GM13976 (cell line): ENCODE measurements around the gene SLC38A10.

Experiments
- DNase-seq: peaks from one replicate; pipeline ENCODE4 v3.0.0; 2012; ENCODE audit warnings: low spot score
- in situ Hi-C: fragments of 300-500 bp; cut with MboI; formaldehyde crosslinking; loops from one replicate; pipeline ENCODE4 v1.12.0; 2022; ENCODE audit warnings: low sequenced_read_pairs, mixed read lengths, inconsistent platforms; ENCODE audit not compliant: unreplicated experiment
- TF ChIP-seq, protein P1 (sequence below): IDR thresholded peaks from 2 replicates; pipeline ENCODE4 v1.5.1; 2012; ENCODE audit warnings: borderline replicate concordance, mild to moderate bottlenecking; ENCODE audit not compliant: insufficient read depth; ENCODE audit errors: extremely low read depth, missing control alignments, control extremely low read depth

SLC38A10 gene

DNA sequence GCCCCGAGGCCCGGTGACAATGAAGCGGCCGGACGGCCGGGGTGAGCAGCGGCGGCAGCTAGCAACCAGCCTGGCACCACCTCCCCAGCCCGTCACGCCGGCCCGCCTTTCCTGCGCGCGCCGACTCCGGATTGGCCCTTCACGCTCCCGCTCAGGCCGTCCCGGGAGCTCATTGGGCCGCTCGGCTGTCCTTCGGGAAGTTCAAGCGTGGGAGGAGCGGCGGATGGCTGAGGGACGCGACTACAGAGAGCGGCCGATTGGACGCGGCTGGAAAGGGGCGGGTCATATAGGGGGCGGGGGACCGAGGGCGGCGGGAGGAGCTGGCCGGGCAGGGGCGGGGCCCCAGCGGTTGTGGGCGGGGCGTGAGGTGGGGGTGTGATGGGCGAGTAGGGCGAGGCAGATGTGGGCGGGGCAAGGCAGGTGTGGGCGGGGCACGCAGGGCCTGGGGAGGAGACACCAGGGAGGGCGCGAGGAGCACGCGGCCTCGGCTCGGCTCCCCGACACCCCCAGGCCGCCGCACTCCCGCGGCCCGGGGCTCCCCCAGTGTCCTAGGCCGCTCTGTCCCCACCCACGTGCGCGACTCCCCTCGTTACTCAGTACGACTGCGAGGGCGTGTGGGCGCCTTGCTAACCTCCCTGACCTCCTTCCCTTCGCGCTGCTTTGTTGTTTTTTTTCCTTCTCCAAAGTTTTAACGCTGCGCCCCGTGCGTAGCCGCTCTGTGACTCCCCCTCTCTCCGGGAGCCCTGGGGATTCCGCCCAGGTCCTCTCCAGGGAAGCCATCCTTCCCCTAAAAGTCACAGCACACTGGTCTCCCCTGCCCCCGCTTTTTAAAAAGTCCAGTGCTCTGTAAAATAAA lies 72.0 kb downstream of the SLC38A10 start, which contains the start of gene CEP131:
Gene CEP131, minus strand, starts transcription at position 60 of the 856 bp plus-strand sequence. CDS start 2,909 bp downstream, outside the sequence.
- peak; percentile 100 for DNase-seq
- in situ Hi-C loops: no loop called here
- TF ChIP-seq, protein P1, sequence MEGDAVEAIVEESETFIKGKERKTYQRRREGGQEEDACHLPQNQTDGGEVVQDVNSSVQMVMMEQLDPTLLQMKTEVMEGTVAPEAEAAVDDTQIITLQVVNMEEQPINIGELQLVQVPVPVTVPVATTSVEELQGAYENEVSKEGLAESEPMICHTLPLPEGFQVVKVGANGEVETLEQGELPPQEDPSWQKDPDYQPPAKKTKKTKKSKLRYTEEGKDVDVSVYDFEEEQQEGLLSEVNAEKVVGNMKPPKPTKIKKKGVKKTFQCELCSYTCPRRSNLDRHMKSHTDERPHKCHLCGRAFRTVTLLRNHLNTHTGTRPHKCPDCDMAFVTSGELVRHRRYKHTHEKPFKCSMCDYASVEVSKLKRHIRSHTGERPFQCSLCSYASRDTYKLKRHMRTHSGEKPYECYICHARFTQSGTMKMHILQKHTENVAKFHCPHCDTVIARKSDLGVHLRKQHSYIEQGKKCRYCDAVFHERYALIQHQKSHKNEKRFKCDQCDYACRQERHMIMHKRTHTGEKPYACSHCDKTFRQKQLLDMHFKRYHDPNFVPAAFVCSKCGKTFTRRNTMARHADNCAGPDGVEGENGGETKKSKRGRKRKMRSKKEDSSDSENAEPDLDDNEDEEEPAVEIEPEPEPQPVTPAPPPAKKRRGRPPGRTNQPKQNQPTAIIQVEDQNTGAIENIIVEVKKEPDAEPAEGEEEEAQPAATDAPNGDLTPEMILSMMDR: no peak

DNA sequence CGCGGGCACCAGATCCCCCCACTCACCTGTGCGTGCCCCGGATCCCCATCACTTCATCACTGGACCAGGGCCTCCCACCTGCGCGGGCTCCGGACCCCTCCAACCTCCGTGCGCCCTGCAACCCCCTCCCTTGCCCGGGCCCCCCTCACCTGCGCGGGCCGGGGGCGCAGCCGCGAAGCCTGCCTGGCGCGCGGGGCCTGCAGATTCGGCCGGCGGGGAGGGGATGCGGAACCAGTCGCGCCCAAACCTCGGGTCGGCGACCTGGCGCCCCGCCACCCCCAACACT lies 72.5 kb downstream of the SLC38A10 start:
- TF ChIP-seq, protein P1: no peak
- DNase-seq: no peak
- in situ Hi-C loops: no loop called here

DNA sequence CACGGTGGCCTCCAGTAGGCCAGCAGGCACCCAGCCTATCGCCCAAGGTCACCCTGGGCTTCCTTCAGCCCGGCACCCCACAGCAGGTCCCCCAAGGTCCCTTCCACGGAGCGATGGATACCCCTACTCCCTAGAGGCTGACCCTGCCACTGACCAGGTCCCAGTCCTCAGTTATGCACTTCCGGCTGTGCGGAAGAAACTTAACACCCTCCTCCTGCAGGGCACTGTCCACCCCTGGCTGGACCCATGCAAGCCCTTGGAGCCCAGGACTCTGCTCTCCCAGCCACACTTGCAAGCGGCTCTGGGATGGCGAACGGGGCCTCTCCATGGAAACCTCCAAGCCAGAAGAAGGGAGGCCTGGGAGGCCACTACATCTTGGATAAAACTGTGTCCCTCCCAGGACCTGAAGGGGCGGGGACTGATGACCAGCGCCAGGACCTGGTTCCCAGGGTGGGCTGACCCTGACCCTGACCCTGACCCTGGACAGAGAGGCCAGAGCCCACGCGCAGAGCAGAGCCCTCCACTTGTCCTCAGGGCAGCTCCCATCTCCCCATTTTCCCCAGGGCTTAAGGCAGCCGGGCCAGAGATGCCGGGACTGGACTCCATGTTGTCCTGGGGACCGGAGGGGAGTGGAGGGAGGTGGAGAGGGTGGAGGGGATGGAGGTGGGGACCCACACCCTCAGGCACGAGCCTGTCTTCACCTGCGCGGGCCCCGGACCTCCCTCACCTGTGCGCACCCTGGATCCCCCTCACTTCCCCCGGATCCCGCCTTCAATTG lies 73.1 kb downstream of the SLC38A10 start:
- in situ Hi-C loops: no loop called here
- DNase-seq: no peak

DNA sequence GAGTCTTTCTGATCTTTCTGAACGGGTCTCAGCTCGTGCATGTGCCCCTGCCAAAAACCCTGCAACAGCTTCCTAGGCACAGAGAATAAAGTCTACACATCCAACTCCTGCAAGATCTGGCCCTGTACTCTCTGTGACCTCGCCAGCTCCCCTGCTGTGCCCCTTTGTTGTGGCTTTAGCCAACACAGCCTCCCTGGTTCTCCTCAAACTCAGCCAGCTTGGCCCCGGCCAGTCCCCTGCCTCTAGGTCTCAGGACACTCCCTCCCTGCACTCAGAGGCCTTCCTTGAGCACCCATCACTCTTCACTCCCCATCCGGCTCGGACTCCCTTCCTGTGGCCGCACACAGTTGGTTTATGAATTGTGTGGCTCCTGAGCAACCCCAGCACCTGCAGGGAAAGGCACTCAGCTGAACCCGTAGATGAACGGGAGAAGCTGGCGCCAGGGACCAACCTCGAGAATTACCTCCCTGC lies 73.7 kb downstream of the SLC38A10 start:
- in situ Hi-C loops: no loop called here
- DNase-seq: no peak
- TF ChIP-seq, protein P1: no peak

More for the DNA sequence above, 73.1 kb downstream of the SLC38A10 start:
- TF ChIP-seq, protein P1: no peak

DNA sequence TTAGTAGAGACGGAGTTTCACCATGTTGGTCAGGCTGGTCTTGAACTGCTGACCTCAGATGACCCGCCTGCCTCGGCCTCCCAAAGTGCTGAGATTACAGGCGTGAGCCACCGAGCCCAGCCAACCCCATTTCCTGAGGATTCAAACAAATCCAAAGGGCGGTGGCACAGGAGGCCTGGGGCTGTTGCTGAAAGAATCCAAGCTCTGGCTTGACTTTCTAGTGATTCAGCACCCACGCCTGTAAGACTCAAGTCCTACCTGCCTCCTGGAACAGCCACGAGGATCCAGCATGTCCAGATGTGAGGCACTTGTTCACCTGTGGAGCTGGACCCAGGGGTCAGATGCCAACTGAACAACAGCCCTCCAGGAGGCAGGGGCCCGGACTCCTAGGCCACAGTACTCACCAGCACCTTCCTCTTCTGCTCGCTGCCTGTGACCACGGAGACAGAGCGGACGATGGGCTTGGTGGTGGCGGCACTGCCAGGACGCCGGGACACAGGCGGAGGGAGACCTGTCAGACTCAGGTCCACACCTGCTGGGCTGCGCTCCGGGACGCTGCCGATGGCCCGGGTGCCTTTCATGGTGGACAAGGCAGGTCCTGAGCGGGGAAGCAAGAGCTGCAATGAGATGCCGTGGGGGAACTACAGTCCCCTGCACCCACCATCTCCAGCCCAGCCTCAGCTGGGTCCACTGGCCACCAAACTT lies 75.5 kb downstream of the SLC38A10 start:
- DNase-seq: no peak
- in situ Hi-C loops: no loop called here
- TF ChIP-seq, protein P1: no peak

DNA sequence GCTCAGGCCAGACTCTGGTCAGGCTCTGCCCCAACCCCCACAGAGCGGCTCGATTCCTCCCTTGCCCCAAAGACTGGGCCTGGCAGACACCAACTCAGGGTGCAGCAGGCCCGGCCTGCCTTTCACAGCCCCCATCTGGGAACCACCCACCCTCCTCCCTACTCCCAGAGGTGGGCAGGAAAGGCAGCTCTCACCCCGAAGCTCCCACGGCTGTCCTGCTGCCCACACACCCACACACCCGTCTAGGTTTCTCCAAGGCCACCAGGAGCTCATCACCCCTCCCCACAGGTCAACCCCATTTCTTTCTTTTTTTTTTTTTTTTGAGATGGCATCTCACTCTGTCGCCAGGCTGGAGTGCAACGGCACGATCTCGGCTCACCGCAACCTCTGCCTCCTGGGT lies 76.1 kb downstream of the SLC38A10 start:
- DNase-seq: no peak
- TF ChIP-seq, protein P1: no peak
- in situ Hi-C loops: no loop called here
